GM12878 (cell line): Measurements from ENCODE around the gene PRRC2B. TPM values are rescaled to one million over a fixed set of nuclear protein-coding genes. Genes with fewer than 3 reads are reported as not detected.

Experiments
- ATAC-seq: fragments of 200-7000 bp; cut with Tn5 transposase; 3 replicates; pipeline ENCODE4 v1.9.1; 2020; ENCODE audit warnings: mild to moderate bottlenecking, moderate library complexity
- BruUV-seq: library from RNA; stranded (reverse); fragments of 400-500 nt; replicated peaks from 2 replicates; lab custom pipeline; 2021; lab: Mats Ljungman, UMichigan
- CTCF ChIA-PET: fragments of 300-600 bp; sonication (Branson Sonifier 250); formaldehyde crosslinking; extraction: SDS; loops from one replicate; lab custom pipeline; 2021; ENCODE audit warnings: inconsistent platforms; lab: Yijun Ruan, JAX
- POLR2A ChIA-PET: fragments of 350-600 bp; formaldehyde crosslinking; extraction: SDS; loops from one replicate; lab custom pipeline; 2021; ENCODE audit warnings: inconsistent platforms; lab: Charles Lee
- RAD21 ChIA-PET: fragments of 300-600 bp; sonication (Branson Sonifier 250); formaldehyde crosslinking; loops from one replicate; lab custom pipeline; 2023; ENCODE audit warnings: antibody characterized with exemption; ENCODE audit not compliant: unreplicated experiment; lab: Charles Lee
- SMC1A ChIA-PET: fragments of 300-600 bp; sonication (Branson Sonifier 250); formaldehyde crosslinking; loops from one replicate; lab custom pipeline; 2023; ENCODE audit not compliant: unreplicated experiment, uncharacterized antibody; lab: Charles Lee
- DNase-seq: peaks from one replicate; pipeline ENCODE4 v3.0.0-alpha.2; 2011; ENCODE audit warnings: low read depth, low spot score
- FAIRE-seq: peaks from 3 replicates; lab custom pipeline; 2011; peaks lifted over from hg19 to GRCh38; lab: Jason Lieb, UNC
- H2AFZ ChIP-seq: 2 replicates; pipeline ENCODE4 v1.6.0; 2011; ENCODE audit warnings: low read depth, low read length, control low read depth; ENCODE audit not compliant: control insufficient read depth
- H3K27ac ChIP-seq: 2 replicates; pipeline ENCODE4 v1.5.1; 2011; ENCODE audit warnings: control low read depth; ENCODE audit not compliant: control insufficient read depth, insufficient read depth
- H3K27me3 ChIP-seq, 2 experiments: replicated peaks in 1 of 2; 2 replicates each; pipeline versions ENCODE4 v1.6.0 to v1.6.1; 2011; ENCODE audit warnings: low read length in 1 of 2; ENCODE audit not compliant: control insufficient read depth in 2 of 2, insufficient read depth in 2 of 2
- H3K36me3 ChIP-seq, 2 experiments: 2 replicates each; pipeline ENCODE4 v1.5.1; 2011; ENCODE audit warnings: low read length in 1 of 2; ENCODE audit not compliant: control insufficient read depth in 2 of 2, insufficient read depth in 2 of 2
- H3K4me1 ChIP-seq: 2 replicates; pipeline ENCODE4 v1.6.1; 2011; ENCODE audit warnings: mild to moderate bottlenecking, low read length, moderate library complexity, mixed read lengths; ENCODE audit not compliant: control insufficient read depth, insufficient read depth
- H3K4me2 ChIP-seq: 2 replicates; pipeline ENCODE4 v1.6.0; 2011; ENCODE audit warnings: control low read depth; ENCODE audit not compliant: control insufficient read depth, insufficient read depth
- H3K4me3 ChIP-seq: fragments of 200-600 bp; sonication (generic); 2 replicates; pipeline ENCODE4 v1.5.1; 2016
- H3K79me2 ChIP-seq: 2 replicates; pipeline ENCODE4 v1.6.0; 2011; ENCODE audit warnings: low read length; ENCODE audit not compliant: control insufficient read depth, insufficient read depth
- H3K9ac ChIP-seq: 2 replicates; pipeline ENCODE4 v1.8.0; 2011; ENCODE audit warnings: low read length, control low read depth, mixed read lengths; ENCODE audit not compliant: control insufficient read depth, insufficient read depth
- H3K9me3 ChIP-seq: replicated peaks from 3 replicates; pipeline ENCODE4 v1.5.1; 2011; ENCODE audit warnings: mild to moderate bottlenecking, low read length; ENCODE audit not compliant: control insufficient read depth, insufficient read depth
- H4K20me1 ChIP-seq: 2 replicates; pipeline ENCODE4 v1.6.0; 2011; ENCODE audit not compliant: control insufficient read depth, insufficient read depth
- CBFB ChIP-seq: IDR thresholded peaks from 2 replicates; pipeline ENCODE4 v1.6.1; 2016; ENCODE audit warnings: antibody characterized with exemption, low read depth
- CEBPB ChIP-seq, 2 experiments: fragments of 150-350 bp in 1 of 2; IDR thresholded peaks; 2 replicates each; pipeline ENCODE4 v1.6.1; 2012 to 2014; ENCODE audit warnings: low read depth in 2 of 2, low read length in 2 of 2, borderline replicate concordance in 1 of 2, inconsistent platforms in 1 of 2
- CHD1 ChIP-seq: IDR thresholded peaks from 2 replicates; pipeline ENCODE4 v1.6.1; 2012; ENCODE audit warnings: low read depth, low read length, improper control_type of control experiment
- HDAC6 ChIP-seq: fragments of 200-600 bp; sonication (generic); IDR thresholded peaks from one replicate; pipeline ENCODE4 v1.8.0; 2017; ENCODE audit warnings: antibody characterized with exemption; ENCODE audit not compliant: unreplicated experiment
- PAX5 ChIP-seq: IDR thresholded peaks from 2 replicates; pipeline ENCODE4 v1.6.1; 2011; ENCODE audit warnings: low read depth, low read length, borderline replicate concordance
- PML ChIP-seq: IDR thresholded peaks from 2 replicates; pipeline ENCODE4 v1.6.1; 2012; ENCODE audit warnings: low read length, inconsistent platforms
- POLR2AphosphoS5 ChIP-seq: IDR thresholded peaks from 2 replicates; pipeline ENCODE4 v1.6.1; 2011; ENCODE audit warnings: mild to moderate bottlenecking, low read length, inconsistent platforms
- SPI1 ChIP-seq: IDR thresholded peaks from 2 replicates; pipeline ENCODE4 v1.6.1; 2011; ENCODE audit warnings: low read depth, mild to moderate bottlenecking, low read length, moderate library complexity, borderline replicate concordance; ENCODE audit not compliant: insufficient read depth
- WRNIP1 ChIP-seq: IDR thresholded peaks from 2 replicates; pipeline ENCODE4 v1.6.1; 2011; ENCODE audit warnings: low read depth, low read length, improper control_type of control experiment, borderline replicate concordance
- ZNF207 ChIP-seq: fragments of 450-650 bp; IDR thresholded peaks from 2 replicates; pipeline ENCODE4 v1.6.1; 2014; ENCODE audit warnings: antibody characterized with exemption, mild to moderate bottlenecking, borderline replicate concordance
- ZNF24 ChIP-seq: fragments of 450-650 bp; IDR thresholded peaks from 2 replicates; pipeline ENCODE4 v1.6.1; 2017; ENCODE audit warnings: antibody characterized with exemption, mild to moderate bottlenecking
- ZNF622 ChIP-seq: fragments of 450-650 bp; IDR thresholded peaks from 2 replicates; pipeline ENCODE4 v1.6.1; 2017; ENCODE audit warnings: mild to moderate bottlenecking, inconsistent platforms
- WGBS: methylation state at CpG from one replicate; pipeline ENCODE4 v1.1.6; 2016; ENCODE audit warnings: low lambda C conversion rate; ENCODE audit not compliant: insufficient replicate concordance, insufficient coverage; ENCODE audit errors: missing lambda C conversion rate; 5-methylcytosine and 5-hydroxymethylcytosine counted together
- in situ Hi-C: fragments of 300-500 bp; cut with MboI; formaldehyde crosslinking; loops from 9 replicates; pipeline ENCODE4 v1.14.3; 2018; ENCODE audit warnings: mixed read lengths
- intact Hi-C: fragments of 100-400 bp; cut with micrococcal nuclease; formaldehyde crosslinking; loops from one replicate; pipeline ENCODE4 v1.14.2; 2022; ENCODE audit not compliant: unreplicated experiment
- polyA plus RNA-seq, 11 experiments: library from polyadenylated mRNA; depleted of rRNA in 4 of 11; unstranded in 6 of 11; stranded (reverse) in 5 of 11; fragments of >200 nt; fragmentation: Nextera tagmentation in 4 of 11; fragmentation: Illumina TruSeq in 1 of 11; extraction: Ambion mirVana in 4 of 11; extraction: Trizol in 1 of 11; gene quantifications; 1 replicate in 1 of 11; 2 replicates in 10 of 11; pipeline versions ENCODE4 v1.2.1 to v1.2.3, GENCODE V29; 2011 to 2016; ENCODE audit warnings: inconsistent platforms in 2 of 11, missing spikeins in 2 of 11, low read depth in 1 of 11
- total RNA-seq, 4 experiments: library from RNA; depleted of rRNA in 3 of 4; stranded (reverse); fragments of >200 nt in 3 of 4; fragmentation: Illumina TruSeq in 1 of 4; extraction: Trizol in 1 of 4; gene quantifications; 2 replicates each; pipeline versions ENCODE4 v1.2.1 to v1.2.3, GENCODE V29; 2013 to 2021
- TF ChIP-seq, protein P1 (sequence below): fragments of 150-350 bp; IDR thresholded peaks from 2 replicates; pipeline ENCODE4 v1.6.1; 2016; ENCODE audit warnings: low read depth, low read length
- TF ChIP-seq, protein P2 (sequence below): IDR thresholded peaks from 2 replicates; pipeline ENCODE4 v1.6.1; 2011; ENCODE audit warnings: mild to moderate bottlenecking, low read depth, low read length, moderate library complexity; ENCODE audit not compliant: insufficient replicate concordance

Gene PRRC2B
- total and polyA plus RNA-seq, 10 of the 15 experiments (the other 5 are each of a cell fraction or from before 2014, with no cell fraction given): 0.84 to 155 (median 28.7) TPM

DNA sequence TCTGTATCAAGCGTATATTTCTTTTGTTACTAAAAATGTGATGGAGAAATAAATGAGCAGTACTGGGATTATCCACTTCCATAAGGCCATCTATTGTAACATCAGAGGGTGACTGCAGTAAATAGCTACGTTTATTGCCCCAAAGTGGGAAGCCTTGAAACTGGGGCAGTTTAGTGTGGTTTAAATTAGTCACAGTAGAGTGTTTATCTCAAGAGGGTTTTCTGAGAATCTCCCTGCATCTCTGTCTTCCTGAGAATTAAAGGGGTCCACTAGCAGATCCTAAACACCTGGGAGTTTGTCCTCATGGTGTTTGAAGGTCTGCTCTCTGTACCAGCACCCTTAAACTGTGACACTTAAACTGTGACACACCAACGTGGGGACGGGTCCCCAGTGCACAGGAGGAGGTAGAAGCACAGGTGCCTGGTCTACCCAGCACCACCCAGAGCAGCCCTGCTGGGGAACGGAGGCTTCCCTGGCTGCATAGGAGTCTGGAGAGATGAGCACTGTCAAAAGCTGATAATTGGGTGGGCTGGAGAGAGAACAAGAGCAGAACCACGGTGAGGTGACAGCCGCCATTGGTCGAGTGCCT is 25.2 kb downstream of the PRRC2B start:
- TSS peak; percentile 10 for BruUV-seq
- Histone ChIP-seq H3K36me3 (peaks cover 16 to 17% of the 10 kb centered on the region in 2 experiments; a peak in 3 of 4 replicates), H3K4me1 (peaks cover 16% of the 10 kb centered on the region), H3K79me2 (peaks cover 93% of the 10 kb centered on the region), H3K4me2 (no peak overlapping the region), H3K27me3 (no peaks in the 10 kb centered on the region), H3K27ac (no peak overlapping the region), H4K20me1 (peaks cover 21% of the 10 kb centered on the region), H3K9me3 (no peaks in the 10 kb centered on the region), H2AFZ (no peak overlapping the region), H3K9ac (no peak overlapping the region), H3K4me3 (no peak overlapping the region)
- ChIA-PET CTCF (interaction anchor here (0.8 to 1.9 kb wide), 2 partner anchors 69 to 326 kb away, joined by 3 to 5 read pairs; no protein-coding TSS in a partner anchor), SMC1A (interaction anchor here (1.5 to 1.6 kb wide), 2 partner anchors 13 to 23 kb away, joined by 4 read pairs; no protein-coding TSS in a partner anchor), POLR2A (interaction anchor here (2.3 kb wide), 1 partner anchor 14 kb away, joined by 5 read pairs; no protein-coding TSS in a partner anchor), RAD21 (no interaction called here)
- TF ChIP-seq SPI1 (no peak), HDAC6 (no peak), POLR2AphosphoS5 (peak; percentile 44; the same call in 1 of the 2 replicates), PML (no peak), ZNF622 (no peak), PAX5 (no peak)
- in situ Hi-C loops: no loop called here
- ATAC-seq (no peak), DNase-seq (no peak), FAIRE-seq (no peak)
- intact Hi-C loops: no loop called here
- WGBS: 55% methylated on average over 8 of the region's 8 CpGs

GRCh38 chr9:131419716-131420115 is 25.8 kb downstream of the PRRC2B start:
- no peak for ATAC-seq
- Histone ChIP-seq H3K4me2 (no peak overlapping the region), H4K20me1 (peaks cover 21% of the 10 kb centered on the region), H3K9ac (no peak overlapping the region), H3K36me3 (peaks cover 16 to 17% of the 10 kb centered on the region in 2 experiments; a peak in 3 of 4 replicates), H3K27me3 (no peaks in the 10 kb centered on the region), H3K9me3 (no peaks in the 10 kb centered on the region), H3K4me3 (no peak overlapping the region), H3K79me2 (peaks cover 91% of the 10 kb centered on the region), H3K27ac (no peak overlapping the region), H3K4me1 (peaks cover 16% of the 10 kb centered on the region), H2AFZ (no peak overlapping the region)
- POLR2A ChIA-PET: no interaction called here
- intact Hi-C loops: no loop called here
- RAD21 ChIA-PET: no interaction called here
- 67% methylated on average over 12 of the region's 12 CpGs for WGBS
- DNase-seq: no peak
- no peak for FAIRE-seq
- SMC1A ChIA-PET: no interaction called here
- in situ Hi-C loops: no loop called here
- CTCF ChIA-PET: no interaction called here
- BruUV-seq: no TSS peak
- TF ChIP-seq, protein P1, sequence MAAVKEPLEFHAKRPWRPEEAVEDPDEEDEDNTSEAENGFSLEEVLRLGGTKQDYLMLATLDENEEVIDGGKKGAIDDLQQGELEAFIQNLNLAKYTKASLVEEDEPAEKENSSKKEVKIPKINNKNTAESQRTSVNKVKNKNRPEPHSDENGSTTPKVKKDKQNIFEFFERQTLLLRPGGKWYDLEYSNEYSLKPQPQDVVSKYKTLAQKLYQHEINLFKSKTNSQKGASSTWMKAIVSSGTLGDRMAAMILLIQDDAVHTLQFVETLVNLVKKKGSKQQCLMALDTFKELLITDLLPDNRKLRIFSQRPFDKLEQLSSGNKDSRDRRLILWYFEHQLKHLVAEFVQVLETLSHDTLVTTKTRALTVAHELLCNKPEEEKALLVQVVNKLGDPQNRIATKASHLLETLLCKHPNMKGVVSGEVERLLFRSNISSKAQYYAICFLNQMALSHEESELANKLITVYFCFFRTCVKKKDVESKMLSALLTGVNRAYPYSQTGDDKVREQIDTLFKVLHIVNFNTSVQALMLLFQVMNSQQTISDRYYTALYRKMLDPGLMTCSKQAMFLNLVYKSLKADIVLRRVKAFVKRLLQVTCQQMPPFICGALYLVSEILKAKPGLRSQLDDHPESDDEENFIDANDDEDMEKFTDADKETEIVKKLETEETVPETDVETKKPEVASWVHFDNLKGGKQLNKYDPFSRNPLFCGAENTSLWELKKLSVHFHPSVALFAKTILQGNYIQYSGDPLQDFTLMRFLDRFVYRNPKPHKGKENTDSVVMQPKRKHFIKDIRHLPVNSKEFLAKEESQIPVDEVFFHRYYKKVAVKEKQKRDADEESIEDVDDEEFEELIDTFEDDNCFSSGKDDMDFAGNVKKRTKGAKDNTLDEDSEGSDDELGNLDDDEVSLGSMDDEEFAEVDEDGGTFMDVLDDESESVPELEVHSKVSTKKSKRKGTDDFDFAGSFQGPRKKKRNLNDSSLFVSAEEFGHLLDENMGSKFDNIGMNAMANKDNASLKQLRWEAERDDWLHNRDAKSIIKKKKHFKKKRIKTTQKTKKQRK: no peak
- TF ChIP-seq, protein P2, sequence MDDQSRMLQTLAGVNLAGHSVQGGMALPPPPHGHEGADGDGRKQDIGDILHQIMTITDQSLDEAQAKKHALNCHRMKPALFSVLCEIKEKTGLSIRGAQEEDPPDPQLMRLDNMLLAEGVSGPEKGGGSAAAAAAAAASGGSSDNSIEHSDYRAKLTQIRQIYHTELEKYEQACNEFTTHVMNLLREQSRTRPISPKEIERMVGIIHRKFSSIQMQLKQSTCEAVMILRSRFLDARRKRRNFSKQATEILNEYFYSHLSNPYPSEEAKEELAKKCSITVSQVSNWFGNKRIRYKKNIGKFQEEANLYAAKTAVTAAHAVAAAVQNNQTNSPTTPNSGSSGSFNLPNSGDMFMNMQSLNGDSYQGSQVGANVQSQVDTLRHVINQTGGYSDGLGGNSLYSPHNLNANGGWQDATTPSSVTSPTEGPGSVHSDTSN: no peak
- no peak for TF ChIP-seq CHD1
- no peak for TF ChIP-seq CEBPB (IDR thresholded peaks at IDR 0.05; ENCODE audit: borderline replicate concordance in 1 of 2, low read depth in 2 of 2, low read length in 2 of 2)
- no peak for TF ChIP-seq WRNIP1
- TF ChIP-seq CBFB: no peak
- TF ChIP-seq ZNF207: no peak
- no peak for TF ChIP-seq ZNF24
